NCI-H748 treated with DMSO at 0.1 percent for 48 hours (cell line): ENCODE results near the gene PRDM16.
A peak's percentile ranks its signal among the peaks of the same experiment; 100 is the strongest.

ENCODE experiments used
- DNase-seq: peaks from one replicate; lab custom pipeline; 2025; lab: John Stamatoyannopoulos, UW

The PRDM16 gene

GRCh38 chr1:3323021-3323795 lies 254.2 kb downstream of the PRDM16 start:
- DNase-seq: peak; percentile 31

DNA sequence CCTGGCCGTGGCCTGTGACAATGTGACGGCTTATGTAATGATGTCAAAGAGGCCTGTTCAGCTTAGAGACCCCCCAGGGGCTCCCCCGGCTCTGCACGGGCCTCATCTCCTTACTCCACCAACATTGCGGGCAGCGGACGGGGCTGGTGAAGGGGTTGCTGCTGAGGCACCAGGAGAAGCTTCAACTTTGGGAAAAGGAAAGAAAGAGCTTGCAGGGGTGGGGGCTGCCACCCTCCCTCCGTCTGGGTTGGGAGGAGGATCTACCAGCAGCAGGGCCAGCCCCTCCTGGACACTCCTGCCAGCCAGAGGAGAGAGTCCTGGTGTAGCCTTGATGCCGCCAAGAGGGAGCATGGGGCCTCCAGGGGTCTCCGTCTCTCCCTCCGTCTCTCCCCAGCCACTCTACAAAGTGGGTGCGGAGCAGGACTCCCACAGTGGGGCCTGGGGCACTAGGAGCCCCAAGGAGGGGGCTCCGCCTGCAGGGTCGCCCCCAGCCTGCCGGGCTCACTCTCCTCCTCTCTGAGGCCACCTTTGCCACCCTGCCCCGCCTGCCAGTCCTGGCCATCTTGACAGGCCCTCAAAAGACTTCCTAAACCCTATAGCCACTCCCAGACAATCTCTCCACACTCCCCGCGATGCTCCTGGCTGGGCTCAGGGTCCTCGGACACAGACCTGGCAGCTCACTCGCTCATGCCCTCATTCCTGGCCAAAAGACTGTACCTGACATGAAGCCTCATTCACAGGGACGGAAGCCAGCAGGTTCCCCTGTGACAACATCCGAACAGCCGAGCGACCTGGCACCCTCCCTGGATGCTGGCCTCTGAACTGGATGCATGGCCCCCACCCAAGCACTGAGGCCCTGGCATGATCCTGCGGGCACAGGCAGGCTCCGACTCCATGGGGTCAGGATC lies 255.0 kb downstream of the PRDM16 start:
- no peak for DNase-seq

GRCh38 chr1:3324704-3325535 lies 255.9 kb downstream of the PRDM16 start:
- DNase-seq: no peak

DNA sequence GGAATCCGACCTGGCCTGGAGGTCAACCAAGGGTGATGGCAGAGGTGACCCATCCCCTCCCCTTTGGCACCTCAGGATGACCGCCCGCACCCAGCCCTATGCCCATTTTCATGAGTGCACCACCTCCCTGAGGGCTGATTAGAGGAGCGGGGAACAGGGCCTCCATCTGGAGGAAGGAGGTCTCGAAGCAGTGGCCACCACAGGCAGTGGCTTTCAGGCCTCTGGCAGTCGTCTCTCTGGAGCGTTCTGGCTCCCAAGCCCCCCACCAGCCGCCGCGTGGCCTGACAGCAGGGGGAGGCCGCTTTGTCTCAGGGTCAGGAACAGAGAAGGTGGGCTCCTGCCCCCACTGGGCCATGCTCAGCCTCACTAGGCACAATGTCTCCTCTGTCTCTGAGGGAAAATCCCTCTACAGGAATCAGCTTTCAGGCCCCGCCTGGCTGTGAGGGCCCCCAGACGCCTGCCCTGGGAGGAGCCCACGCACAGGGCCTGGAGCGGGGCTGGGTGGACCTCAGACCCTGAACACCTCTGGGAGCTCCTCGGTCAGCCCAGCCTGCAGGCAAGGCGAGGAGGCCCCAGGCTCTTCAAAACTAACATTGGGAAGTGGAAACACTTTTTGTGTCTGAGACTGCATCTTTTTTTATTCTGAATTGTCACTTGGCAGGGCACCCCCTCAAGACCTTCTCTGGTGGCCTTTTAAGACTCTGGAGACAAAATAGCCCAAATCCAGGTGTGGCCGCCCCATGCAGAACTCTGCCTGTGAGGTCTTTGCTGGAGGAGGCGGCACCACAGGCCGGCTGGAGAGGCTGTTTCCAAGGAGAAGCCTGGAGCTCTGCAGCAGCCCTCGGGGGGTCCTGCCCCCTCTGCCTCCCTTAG lies 257.7 kb downstream of the PRDM16 start:
- DNase-seq: no peak

- no peak for DNase-seq
Measured at GRCh38 chr1:3327389-3327702, 258.3 kb downstream of the PRDM16 start.

GRCh38 chr1:3327936-3328590 lies 259.1 kb downstream of the PRDM16 start:
- no peak for DNase-seq

DNA sequence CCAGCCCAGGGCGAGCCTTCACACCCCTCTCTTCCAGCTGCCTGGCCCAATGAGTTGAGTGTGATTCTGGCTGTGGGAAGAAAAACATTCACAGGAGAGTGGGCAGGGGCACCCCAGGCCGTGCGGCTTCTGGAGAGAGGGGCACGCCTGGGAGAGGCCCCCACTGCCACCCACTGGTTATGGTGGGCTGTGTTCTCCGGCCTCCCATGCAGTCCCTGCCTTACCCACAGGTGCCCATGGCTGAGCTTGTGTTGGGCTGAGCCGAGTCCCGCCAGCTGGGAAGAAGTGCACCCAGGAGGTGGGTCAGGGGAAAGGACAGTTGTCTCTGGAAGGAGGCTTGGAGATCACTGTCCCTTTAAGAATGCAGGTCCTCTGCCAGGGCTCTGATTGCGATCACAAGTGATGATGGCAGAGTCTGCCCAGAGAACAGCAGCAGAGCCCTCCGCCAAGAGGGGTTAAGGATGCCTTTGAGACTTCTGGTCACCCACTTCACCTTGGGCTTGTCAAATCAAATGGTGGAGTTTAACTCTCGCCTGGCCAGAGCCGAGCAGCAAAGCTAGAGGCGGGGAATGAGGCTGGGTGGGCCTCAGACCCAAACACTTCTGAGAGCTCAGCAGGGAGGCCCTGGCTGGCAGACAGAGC lies 260.8 kb downstream of the PRDM16 start:
- DNase-seq: no peak

DNA sequence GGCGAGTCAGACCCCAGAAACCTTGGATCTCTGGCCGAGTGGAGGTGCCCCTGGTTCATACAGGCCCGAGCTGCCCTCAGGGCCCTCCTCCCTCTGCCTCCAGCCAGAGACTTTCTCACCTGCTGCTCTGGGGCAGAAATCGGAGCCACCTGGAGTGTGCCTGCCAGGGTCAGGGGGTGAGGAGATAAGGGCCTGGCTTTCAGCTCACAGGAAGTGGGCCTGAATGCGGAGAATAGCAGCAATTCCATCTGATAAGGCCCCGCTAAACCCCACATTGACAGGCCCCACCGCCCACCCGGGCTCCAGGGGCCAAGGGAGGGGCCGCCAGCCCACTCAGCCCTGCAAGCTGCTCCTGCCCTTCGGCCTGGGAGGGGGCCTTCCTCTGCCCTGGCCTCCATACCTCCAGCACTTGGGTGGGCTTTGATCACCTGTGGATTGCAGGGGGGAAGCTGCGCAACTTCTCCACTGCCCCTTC lies 261.8 kb downstream of the PRDM16 start:
- DNase-seq: no peak

DNA sequence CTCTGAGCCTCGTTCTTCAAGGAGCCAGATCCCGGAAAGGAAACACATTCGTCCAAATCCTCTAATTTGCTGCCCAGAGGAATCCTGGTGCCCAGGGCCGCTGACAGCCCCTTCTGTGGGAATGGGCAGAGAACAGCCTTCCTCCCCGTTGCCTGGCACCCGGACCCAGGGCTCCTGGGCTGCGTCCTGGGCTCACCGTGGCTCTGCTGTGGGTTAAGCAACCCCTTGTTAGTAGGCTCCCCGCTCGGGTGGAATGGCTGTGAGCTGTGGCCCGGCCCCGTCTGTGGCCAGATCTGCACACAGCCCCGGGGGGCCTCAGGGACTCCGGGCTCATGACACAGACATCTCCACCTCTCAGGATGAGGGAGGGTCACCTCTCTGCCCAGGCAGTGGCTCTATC lies 262.6 kb downstream of the PRDM16 start:
- DNase-seq: no peak

DNA sequence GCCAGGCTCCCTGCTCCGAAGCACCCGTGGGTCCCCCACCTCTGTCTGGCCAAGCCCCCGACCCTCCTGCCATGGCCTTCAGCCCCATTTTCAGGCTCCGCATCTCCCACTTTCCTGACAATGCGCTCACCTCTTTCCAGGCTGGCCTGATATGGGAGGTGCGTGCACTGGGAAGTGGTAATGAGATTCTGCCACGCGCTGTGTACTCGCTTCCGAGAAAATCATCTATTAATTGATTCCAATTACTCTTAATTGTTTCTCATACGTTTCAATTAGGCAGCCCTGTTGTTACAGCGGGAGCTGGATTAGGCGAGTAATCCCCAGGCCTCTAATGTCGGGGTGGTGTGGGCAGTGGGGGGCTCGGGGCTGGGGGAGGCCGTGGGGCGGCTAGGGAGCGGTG lies 263.0 kb downstream of the PRDM16 start:
- no peak for DNase-seq

DNA sequence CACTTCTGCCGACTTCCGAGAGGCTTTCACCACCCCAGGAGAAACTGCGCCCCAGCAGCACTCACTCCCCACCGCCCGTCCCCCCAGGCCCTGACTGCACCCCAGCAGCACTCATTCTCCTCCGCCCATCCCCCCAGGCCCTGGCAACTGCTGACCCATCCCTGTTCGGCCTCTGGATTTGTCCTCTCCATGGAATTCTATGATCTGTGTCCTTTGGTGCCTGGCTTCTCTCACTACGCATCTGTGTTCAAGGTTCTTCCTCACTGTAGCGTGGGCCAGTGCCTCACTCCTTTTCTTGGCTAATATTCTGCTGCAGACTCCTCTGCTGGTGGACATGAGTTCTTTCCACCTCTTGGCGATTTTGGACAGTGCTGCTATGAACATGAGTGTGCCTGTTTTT lies 263.7 kb downstream of the PRDM16 start:
- no peak for DNase-seq

DNA sequence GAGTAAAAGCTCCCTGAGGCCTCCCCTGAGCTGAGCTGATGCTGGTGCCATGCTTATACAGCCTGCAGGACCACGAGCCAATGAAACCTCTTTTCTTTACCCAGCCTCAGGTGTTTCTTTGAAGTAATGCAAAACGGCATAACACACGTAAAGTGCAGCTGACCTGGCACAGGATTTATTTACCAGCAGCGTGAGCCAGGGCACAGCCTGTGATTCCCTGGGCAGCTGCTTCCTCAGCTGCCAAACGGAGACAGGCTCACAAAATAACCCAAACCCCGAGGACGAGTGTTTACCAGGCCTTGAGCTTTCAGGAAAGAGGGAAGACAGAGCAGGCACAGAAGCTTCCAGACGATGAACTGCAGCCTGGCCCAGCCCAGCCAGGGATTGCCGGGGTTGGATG lies 264.9 kb downstream of the PRDM16 start:
- DNase-seq: no peak

DNA sequence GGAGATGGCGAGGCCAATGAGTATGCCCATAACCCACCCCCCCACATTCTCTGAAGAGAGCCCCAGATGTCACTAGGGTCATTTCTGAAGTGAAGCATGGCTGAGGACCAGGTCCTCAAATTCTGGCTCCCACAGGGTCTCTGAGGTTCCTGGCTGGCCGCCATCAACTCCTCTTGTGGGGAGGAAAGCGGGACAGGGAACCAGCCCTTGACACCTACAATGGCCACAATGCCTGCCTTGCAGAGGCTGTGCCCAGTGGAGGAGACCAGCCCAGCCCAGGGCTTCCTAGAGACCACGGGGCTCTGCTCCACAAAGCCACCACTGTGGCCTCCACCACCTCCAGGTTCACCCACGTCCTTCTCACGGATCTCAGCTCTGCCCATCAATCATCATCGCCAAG lies 265.4 kb downstream of the PRDM16 start:
- DNase-seq: no peak

DNA sequence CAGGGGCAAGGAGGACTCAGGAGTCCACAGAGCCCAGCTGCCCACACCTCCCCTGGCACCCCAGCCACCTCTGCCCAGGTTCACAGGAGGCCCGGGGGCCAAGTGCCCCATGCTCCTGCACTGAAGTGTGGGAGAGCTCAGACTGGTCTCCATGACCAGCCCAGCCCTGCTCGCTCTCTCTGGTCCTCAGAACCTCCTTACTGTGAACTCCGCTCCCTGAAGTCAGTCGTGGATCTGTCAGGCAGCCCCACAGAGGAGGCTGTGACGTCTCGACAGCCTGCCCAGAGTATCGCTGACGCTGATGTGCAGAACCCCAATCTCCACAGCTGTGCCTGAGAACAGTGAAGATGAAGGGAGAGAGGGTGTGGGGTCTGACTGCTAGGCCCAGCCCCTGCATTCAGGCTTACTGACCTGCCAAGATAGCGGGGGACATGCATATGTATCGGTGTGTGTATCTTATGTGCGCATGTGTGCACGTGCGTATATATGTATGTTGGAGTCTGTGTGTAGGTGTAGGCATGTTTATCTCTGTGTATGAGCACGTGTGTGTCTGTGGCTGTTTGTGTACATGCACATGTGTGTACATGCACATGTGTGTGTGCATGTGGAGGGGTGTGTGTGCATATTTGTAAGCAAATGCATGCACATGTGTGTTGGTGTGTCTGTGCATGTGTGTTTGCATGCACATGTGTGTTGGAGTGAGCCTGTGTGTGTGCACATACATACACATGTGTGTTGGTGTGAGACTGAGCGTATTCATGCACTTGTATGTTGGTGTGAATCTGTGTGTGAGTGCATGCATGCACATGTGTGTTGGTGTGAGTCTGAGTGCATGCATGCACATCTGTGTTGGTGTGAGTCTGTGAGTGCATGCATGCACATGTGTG lies 267.0 kb downstream of the PRDM16 start:
- no peak for DNase-seq

- no peak for DNase-seq
Measured at GRCh38 chr1:3336641-3337630, 267.9 kb downstream of the PRDM16 start.

- DNase-seq: no peak
Measured at GRCh38 chr1:3337798-3338724, 269.1 kb downstream of the PRDM16 start.

- DNase-seq: no peak
Measured at GRCh38 chr1:3338725-3339070, 269.7 kb downstream of the PRDM16 start.
